GM12878 (cell line): Measurements from ENCODE around the gene AIF1L. TPM values are rescaled to one million over a fixed set of nuclear protein-coding genes. Genes with fewer than 3 reads are reported as not detected.

Source experiments
- ATAC-seq: fragments of 200-7000 bp; cut with Tn5 transposase; 3 replicates; pipeline ENCODE4 v1.9.1; 2020; ENCODE audit warnings: mild to moderate bottlenecking, moderate library complexity
- BruUV-seq: library from RNA; stranded (reverse); fragments of 400-500 nt; replicated peaks from 2 replicates; lab custom pipeline; 2021; lab: Mats Ljungman, UMichigan
- CTCF ChIA-PET: fragments of 300-600 bp; sonication (Branson Sonifier 250); formaldehyde crosslinking; extraction: SDS; loops from one replicate; lab custom pipeline; 2021; ENCODE audit warnings: inconsistent platforms; lab: Yijun Ruan, JAX
- POLR2A ChIA-PET: fragments of 350-600 bp; formaldehyde crosslinking; extraction: SDS; loops from one replicate; lab custom pipeline; 2021; ENCODE audit warnings: inconsistent platforms; lab: Charles Lee
- RAD21 ChIA-PET: fragments of 300-600 bp; sonication (Branson Sonifier 250); formaldehyde crosslinking; loops from one replicate; lab custom pipeline; 2023; ENCODE audit warnings: antibody characterized with exemption; ENCODE audit not compliant: unreplicated experiment; lab: Charles Lee
- SMC1A ChIA-PET: fragments of 300-600 bp; sonication (Branson Sonifier 250); formaldehyde crosslinking; loops from one replicate; lab custom pipeline; 2023; ENCODE audit not compliant: unreplicated experiment, uncharacterized antibody; lab: Charles Lee
- DNase-seq: peaks from one replicate; pipeline ENCODE4 v3.0.0-alpha.2; 2011; ENCODE audit warnings: low read depth, low spot score
- FAIRE-seq: peaks from 3 replicates; lab custom pipeline; 2011; peaks lifted over from hg19 to GRCh38; lab: Jason Lieb, UNC
- H2AFZ ChIP-seq: 2 replicates; pipeline ENCODE4 v1.6.0; 2011; ENCODE audit warnings: low read depth, low read length, control low read depth; ENCODE audit not compliant: control insufficient read depth
- H3K27ac ChIP-seq: 2 replicates; pipeline ENCODE4 v1.5.1; 2011; ENCODE audit warnings: control low read depth; ENCODE audit not compliant: control insufficient read depth, insufficient read depth
- H3K27me3 ChIP-seq, 2 experiments: replicated peaks in 1 of 2; 2 replicates each; pipeline versions ENCODE4 v1.6.0 to v1.6.1; 2011; ENCODE audit warnings: low read length in 1 of 2; ENCODE audit not compliant: control insufficient read depth in 2 of 2, insufficient read depth in 2 of 2
- H3K36me3 ChIP-seq, 2 experiments: 2 replicates each; pipeline ENCODE4 v1.5.1; 2011; ENCODE audit warnings: low read length in 1 of 2; ENCODE audit not compliant: control insufficient read depth in 2 of 2, insufficient read depth in 2 of 2
- H3K4me1 ChIP-seq: 2 replicates; pipeline ENCODE4 v1.6.1; 2011; ENCODE audit warnings: mild to moderate bottlenecking, low read length, moderate library complexity, mixed read lengths; ENCODE audit not compliant: control insufficient read depth, insufficient read depth
- H3K4me2 ChIP-seq: 2 replicates; pipeline ENCODE4 v1.6.0; 2011; ENCODE audit warnings: control low read depth; ENCODE audit not compliant: control insufficient read depth, insufficient read depth
- H3K4me3 ChIP-seq: fragments of 200-600 bp; sonication (generic); 2 replicates; pipeline ENCODE4 v1.5.1; 2016
- H3K79me2 ChIP-seq: 2 replicates; pipeline ENCODE4 v1.6.0; 2011; ENCODE audit warnings: low read length; ENCODE audit not compliant: control insufficient read depth, insufficient read depth
- H3K9ac ChIP-seq: 2 replicates; pipeline ENCODE4 v1.8.0; 2011; ENCODE audit warnings: low read length, control low read depth, mixed read lengths; ENCODE audit not compliant: control insufficient read depth, insufficient read depth
- H3K9me3 ChIP-seq: replicated peaks from 3 replicates; pipeline ENCODE4 v1.5.1; 2011; ENCODE audit warnings: mild to moderate bottlenecking, low read length; ENCODE audit not compliant: control insufficient read depth, insufficient read depth
- H4K20me1 ChIP-seq: 2 replicates; pipeline ENCODE4 v1.6.0; 2011; ENCODE audit not compliant: control insufficient read depth, insufficient read depth
- ESRRA ChIP-seq: IDR thresholded peaks from 2 replicates; pipeline ENCODE4 v1.6.1; 2012; ENCODE audit warnings: mild to moderate bottlenecking, low read length, improper control_type of control experiment
- IKZF2 ChIP-seq, 2 experiments: fragments of 450-650 bp; IDR thresholded peaks; 2 replicates each; pipeline ENCODE4 v1.6.1; 2017; ENCODE audit warnings: mild to moderate bottlenecking in 2 of 2, moderate library complexity in 2 of 2
- LARP7 ChIP-seq: fragments of 450-650 bp; IDR thresholded peaks from 2 replicates; pipeline ENCODE4 v1.6.1; 2017; ENCODE audit warnings: mild to moderate bottlenecking
- RBBP5 ChIP-seq: fragments of 200-600 bp; sonication (generic); conservative IDR thresholded peaks from 2 replicates; pipeline ENCODE4 v1.6.1; 2016
- SMARCA5 ChIP-seq: fragments of 450-650 bp; IDR thresholded peaks from 2 replicates; pipeline ENCODE4 v1.6.1; 2017; ENCODE audit warnings: mild to moderate bottlenecking
- SRF ChIP-seq, 2 experiments: IDR thresholded peaks; 2 replicates each; pipeline ENCODE4 v1.6.1; 2011; ENCODE audit warnings: low read depth in 2 of 2, low read length in 2 of 2, mild to moderate bottlenecking in 1 of 2, moderate library complexity in 1 of 2
- USF1 ChIP-seq: IDR thresholded peaks from 2 replicates; pipeline ENCODE4 v1.6.1; 2011; ENCODE audit warnings: borderline replicate concordance, low read depth, mild to moderate bottlenecking, moderate library complexity, mixed read lengths, low read length; ENCODE audit not compliant: insufficient read depth; ENCODE audit errors: extremely low read length
- ZNF274 ChIP-seq: IDR thresholded peaks from one replicate; pipeline ENCODE4 v1.8.0; 2011; ENCODE audit not compliant: insufficient read length, insufficient read depth
- WGBS: methylation state at CpG from one replicate; pipeline ENCODE4 v1.1.6; 2016; ENCODE audit warnings: low lambda C conversion rate; ENCODE audit not compliant: insufficient replicate concordance, insufficient coverage; ENCODE audit errors: missing lambda C conversion rate; 5-methylcytosine and 5-hydroxymethylcytosine counted together
- in situ Hi-C: fragments of 300-500 bp; cut with MboI; formaldehyde crosslinking; loops from 9 replicates; pipeline ENCODE4 v1.14.3; 2018; ENCODE audit warnings: mixed read lengths
- intact Hi-C: fragments of 100-400 bp; cut with micrococcal nuclease; formaldehyde crosslinking; loops from one replicate; pipeline ENCODE4 v1.14.2; 2022; ENCODE audit not compliant: unreplicated experiment
- polyA plus RNA-seq, 11 experiments: library from polyadenylated mRNA; depleted of rRNA in 4 of 11; unstranded in 6 of 11; stranded (reverse) in 5 of 11; fragments of >200 nt; fragmentation: Nextera tagmentation in 4 of 11; fragmentation: Illumina TruSeq in 1 of 11; extraction: Ambion mirVana in 4 of 11; extraction: Trizol in 1 of 11; gene quantifications; 1 replicate in 1 of 11; 2 replicates in 10 of 11; pipeline versions ENCODE4 v1.2.1 to v1.2.3, GENCODE V29; 2011 to 2016; ENCODE audit warnings: inconsistent platforms in 2 of 11, missing spikeins in 2 of 11, low read depth in 1 of 11
- total RNA-seq, 4 experiments: library from RNA; depleted of rRNA in 3 of 4; stranded (reverse); fragments of >200 nt in 3 of 4; fragmentation: Illumina TruSeq in 1 of 4; extraction: Trizol in 1 of 4; gene quantifications; 2 replicates each; pipeline versions ENCODE4 v1.2.1 to v1.2.3, GENCODE V29; 2013 to 2021

The AIF1L gene
- total and polyA plus RNA-seq, 10 of the 15 experiments (the other 5 are each of a cell fraction or from before 2014, with no cell fraction given) = 0.07 to 0.15 (median 0.08) TPM; not detected in 7

DNA sequence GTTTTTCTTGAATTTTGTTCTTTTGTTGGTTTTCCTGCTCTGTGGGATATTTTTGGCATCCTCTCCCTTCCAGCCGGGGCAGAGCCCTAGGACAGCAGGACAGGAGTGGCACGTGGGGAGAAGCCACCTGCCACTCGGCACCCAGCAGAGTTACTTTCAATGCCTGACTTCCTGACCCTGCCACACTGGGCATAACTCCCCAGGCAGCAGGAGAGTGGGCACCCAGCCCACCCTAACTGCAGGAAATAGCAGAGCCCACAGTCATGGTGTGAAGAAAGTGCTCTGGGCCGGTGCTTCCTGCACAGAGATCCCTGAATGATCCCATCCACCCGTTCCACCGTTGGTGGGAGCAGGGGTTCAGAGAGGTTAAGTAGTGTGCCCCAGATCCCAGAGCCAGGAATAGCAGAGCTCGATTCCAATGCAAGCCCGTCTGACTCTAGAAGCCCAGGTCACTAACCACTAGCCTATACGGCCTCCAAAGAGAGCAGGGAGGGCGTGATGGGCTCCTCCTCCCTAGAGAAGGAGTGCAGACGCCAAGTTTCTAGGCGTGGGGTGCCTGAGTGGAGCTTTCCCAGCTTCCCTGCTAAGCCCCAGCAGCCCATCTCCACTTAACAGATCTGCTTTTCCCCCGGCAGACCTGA, 20.9 kb downstream of the AIF1L start:
- intact Hi-C loops = no loop called here
- no peak overlapping the region for H3K27ac ChIP-seq
- POLR2A ChIA-PET = no interaction called here
- no TSS peak for BruUV-seq
- no peak for DNase-seq
- no peaks in the 10 kb centered on the region for H3K36me3 ChIP-seq
- no peak overlapping the region for H2AFZ ChIP-seq
- H3K4me2 ChIP-seq = no peak overlapping the region
- TF ChIP-seq SMARCA5 (no peak), LARP7 (no peak), RBBP5 (no peak), ZNF274 (no peak), ESRRA (no peak), USF1 (no peak), IKZF2 (IDR thresholded peaks at IDR 0.05) (no peak), SRF (IDR thresholded peaks at IDR 0.05; ENCODE audit: low read depth in 2 of 2, low read length in 2 of 2) (no peak)
- TF ChIP-seq, all 136 proteins: peak for 0
- CTCF ChIA-PET = no interaction called here
- no peaks in the 10 kb centered on the region for H3K4me1 ChIP-seq
- H3K9ac ChIP-seq = no peak overlapping the region
- H3K9me3 ChIP-seq = no peaks in the 10 kb centered on the region
- H3K4me3 ChIP-seq = no peak overlapping the region
- no peaks in the 10 kb centered on the region for H4K20me1 ChIP-seq
- no peaks in the 10 kb centered on the region for H3K79me2 ChIP-seq
- 2% methylated on average over 13 of the region's 13 CpGs for WGBS
- in situ Hi-C loops = no loop called here
- SMC1A ChIA-PET = no interaction called here
- peaks cover 0 to 6% of the 10 kb centered on the region in 2 experiments; a peak in 2 of 4 replicates for H3K27me3 ChIP-seq
- RAD21 ChIA-PET = no interaction called here
- FAIRE-seq (no peak), ATAC-seq (no peak)
